H4 (cell line): ENCODE results near the gene SLC19A1. TPM values are rescaled to one million over a fixed set of nuclear protein-coding genes. Genes with fewer than 3 reads are reported as not detected.
"Not testable (repeated sequence)": the region's sequence is repeated elsewhere in the genome, so short reads cannot be mapped to it uniquely, and the experiment has no call there.

Source experiments
- DNase-seq: peaks from one replicate; pipeline ENCODE4 v3.0.0-alpha.2; 2015; ENCODE audit warnings: low spot score
- total RNA-seq: library from RNA; depleted of rRNA; stranded (reverse); fragments of >200 nt; shearing (Covaris generic); gene quantifications from 2 replicates; pipeline ENCODE4 v1.2.3, GENCODE V29; 2014

The SLC19A1 gene
- total RNA-seq, 1 experiment from 2014 or later, result 16.3 TPM

DNA sequence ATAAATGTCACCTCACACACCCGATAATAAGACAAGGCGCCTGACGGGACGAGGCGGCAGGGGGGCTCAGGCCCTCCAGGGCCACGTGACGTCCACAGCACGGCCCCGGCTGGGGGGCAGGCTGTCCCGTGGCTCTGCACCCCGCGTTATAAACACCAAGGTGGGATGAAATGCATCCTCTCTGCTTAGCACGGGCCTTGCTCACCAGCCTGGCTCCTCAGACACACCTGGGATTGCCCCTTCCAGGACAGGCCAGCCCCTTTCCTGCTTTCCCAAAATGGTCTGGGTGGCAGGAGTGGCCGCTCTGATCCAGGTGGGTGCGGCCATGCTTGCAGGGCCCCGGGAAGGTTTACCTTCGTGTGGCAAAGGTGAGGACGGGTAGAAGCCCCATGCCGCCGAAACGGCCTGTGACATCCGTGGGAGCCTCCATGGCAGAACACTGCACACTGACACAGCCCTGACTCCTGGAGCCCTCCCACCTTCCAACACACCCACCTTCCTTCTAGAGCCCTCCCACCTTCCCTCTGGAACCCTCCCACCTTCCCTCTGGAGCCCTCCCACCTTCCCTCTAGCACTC lies 35.9 kb downstream of the SLC19A1 start:
- no peak for DNase-seq

DNA sequence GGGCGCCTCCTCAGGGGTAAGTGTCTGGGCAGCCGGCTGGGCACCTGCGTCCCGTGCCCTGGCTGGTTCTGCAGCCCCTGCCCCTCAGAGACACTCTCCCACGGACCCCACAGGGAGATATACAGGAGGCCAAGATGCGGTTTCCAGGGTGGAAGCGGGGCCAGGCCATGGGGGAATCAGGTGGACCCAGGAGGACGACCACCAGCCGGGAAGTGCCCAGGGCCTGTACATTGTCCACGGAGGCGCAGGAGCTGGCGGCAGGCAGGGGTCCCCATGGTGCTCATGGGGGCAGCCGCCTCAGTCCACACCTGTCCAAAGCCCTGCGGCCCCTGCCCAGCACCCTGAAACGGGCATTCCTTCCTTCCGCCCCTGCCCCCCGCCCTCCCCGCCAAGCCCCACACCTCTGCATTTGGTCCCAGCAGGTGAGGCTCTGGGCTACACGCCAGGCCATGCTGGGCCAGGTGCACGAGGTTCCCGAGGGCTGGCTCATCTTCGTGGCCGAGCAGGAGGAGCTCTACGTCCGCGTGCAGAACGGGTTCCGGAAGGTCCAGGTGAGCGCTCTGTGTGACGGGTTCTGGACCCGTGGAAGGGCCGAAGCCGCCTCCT lies 36.7 kb downstream of the SLC19A1 start:
- no peak for DNase-seq

DNA sequence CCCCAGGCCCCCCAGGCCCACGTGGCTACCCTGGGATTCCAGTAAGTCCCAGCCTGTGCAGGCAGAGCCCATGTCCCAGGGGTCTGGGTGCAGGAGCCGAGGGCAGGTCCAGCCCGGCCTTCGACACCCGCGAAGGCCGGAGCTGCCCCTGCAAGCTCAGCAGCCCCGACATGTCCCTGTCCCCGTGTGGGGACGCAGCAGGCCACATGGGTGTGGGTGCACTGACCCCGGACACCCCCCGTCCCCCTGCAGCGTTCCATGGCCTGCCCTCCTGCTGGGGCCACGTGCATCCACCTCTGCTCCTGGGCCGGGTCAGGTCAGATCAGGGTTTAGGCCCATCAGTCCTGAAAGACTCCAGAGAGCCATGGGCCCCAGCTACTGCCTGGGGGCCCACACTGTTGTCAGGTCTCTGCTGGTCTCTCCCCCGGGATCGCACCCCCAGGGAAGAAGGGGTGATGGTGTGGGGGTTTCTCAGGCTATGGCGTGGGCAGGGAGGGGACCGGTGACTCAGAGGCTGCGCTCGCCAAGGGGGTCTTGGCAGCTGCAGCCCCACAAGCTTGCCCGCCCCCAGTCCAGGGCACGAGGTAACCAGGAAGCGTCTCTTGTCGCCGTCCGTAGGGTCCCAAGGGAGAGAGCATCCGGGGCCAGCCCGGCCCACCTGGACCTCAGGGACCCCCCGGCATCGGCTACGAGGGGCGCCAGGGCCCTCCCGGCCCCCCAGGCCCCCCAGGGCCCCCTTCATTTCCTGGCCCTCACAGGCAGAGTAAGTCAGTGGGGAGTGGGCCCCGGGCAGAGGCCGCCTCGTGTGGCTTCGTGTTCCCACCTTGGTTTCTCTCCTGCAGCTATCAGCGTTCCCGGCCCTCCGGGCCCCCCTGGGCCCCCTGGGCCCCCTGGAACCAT lies 37.5 kb downstream of the SLC19A1 start:
- DNase-seq, result no peak

DNA sequence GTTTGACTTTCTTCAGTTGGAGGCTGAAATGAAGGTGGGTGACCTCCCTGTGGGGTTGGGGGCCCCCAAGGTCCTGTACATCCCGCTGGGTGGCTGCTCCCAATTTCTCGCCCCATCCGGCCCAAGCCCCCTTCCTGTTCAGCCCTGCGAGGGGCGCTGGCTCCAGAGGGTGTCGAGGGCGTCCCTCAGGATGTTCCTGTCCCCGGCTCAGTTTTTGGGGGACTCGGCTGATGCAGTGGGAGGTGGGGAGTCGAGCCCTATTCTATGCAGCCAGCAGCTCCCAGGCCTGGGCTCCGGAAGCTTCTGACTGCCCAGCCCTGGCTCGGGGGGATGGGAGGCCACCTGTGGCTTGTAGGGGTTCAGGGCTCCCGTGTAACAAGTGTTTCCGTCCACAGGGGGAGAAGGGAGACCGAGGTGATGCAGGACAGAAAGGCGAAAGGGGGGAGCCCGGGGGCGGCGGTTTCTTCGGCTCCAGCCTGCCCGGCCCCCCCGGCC lies 38.2 kb downstream of the SLC19A1 start:
- no peak for DNase-seq

DNA sequence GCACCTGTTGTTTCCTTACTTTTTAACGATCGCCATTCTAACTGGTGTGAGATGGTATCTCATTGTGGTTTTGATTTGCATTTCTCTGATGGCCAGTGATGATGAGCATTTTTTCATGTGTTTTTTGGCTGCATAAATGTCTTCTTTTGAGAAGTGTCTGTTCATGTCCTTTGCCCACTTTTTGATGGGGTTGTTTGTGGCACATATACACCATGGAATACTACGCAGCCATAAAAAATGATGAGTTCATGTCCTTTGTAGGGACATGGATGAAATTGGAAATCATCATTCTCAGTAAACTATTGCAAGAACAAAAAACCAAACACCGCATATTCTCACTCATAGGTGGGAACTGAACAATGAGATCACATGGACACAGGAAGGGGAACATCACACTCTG lies 39.0 kb downstream of the SLC19A1 start:
- DNase-seq, result not testable (repeated sequence)

DNA sequence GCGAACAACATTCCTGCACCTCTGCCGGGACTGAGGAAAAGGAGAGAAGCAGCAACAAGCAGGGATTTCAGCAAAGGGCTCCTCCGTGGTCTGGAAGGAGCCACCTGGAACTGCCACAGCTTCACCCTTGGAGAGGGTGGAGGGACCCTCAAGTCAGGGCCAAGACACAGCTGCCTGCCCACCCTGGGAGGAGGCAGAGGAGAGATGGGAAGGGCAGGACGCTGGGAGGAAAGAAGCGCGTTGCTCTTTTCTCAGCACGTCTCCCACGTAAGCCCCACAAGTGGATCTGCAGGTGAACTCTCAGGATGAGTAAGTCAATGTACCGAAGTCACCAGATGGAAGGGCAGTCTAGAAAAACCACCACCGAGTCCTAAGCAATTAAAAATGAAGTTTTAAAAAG lies 39.6 kb downstream of the SLC19A1 start:
- no peak for DNase-seq

DNA sequence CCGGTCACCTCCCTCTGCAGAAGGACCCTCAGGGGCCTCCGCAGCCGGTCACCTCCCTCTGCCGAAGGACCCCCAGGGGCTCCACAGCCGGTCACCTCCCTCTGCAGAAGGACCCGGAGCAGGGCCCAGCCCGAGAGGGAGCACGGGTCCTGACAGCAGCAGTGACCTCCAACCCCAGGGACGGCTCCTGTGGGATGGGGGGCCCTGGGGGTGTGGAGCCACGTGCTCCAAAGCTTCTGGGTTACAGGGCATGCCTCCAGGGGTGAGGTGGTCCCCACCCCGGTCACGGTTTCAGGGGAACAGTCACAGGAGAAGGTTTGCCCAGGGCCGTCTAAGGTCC lies 40.3 kb downstream of the SLC19A1 start:
- no peak for DNase-seq

DNA sequence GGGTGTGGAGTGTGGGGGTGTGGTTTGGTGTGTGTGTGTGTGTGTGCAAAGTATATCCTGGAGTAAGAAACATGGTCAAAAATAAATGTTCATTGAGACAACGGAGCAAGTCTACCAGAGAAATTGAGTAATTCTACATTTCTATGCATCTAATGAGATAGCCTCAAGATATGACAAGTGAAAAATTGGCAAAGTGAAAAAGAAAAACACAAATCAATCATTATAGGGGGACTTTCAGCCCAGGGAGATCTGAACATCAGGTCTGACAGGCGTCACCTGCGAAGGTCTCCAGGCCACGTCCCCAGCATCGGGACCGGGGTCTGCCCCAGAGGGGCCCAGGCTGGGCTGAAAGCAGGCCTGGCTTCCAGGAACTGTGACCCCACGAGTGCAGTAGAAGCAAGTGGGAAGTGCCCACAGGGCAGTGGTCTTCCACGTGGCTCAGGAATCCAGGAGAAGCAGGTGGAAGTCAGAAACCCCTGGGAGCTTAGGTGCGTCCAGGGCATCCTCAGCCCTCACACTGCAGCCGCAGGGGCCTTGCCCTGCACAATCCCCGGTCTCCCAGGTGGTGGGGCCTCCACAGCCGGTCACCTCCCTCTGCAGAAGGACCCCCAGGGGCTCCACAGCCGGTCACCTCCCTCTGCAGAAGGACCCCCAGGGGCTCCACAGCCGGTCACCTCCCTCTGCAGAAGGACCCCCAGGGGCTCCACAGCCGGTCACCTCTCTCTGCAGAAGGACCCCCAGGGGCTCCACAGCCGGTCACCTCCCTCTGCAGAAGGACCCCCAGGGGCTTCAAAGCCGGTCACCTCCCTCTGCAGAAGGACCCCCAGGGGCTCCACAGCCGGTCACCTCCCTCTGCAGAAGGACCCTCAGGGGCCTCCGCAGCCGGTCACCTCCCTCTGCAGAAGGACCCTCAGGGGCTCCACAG lies 40.9 kb downstream of the SLC19A1 start:
- DNase-seq, result not testable (repeated sequence)

DNA sequence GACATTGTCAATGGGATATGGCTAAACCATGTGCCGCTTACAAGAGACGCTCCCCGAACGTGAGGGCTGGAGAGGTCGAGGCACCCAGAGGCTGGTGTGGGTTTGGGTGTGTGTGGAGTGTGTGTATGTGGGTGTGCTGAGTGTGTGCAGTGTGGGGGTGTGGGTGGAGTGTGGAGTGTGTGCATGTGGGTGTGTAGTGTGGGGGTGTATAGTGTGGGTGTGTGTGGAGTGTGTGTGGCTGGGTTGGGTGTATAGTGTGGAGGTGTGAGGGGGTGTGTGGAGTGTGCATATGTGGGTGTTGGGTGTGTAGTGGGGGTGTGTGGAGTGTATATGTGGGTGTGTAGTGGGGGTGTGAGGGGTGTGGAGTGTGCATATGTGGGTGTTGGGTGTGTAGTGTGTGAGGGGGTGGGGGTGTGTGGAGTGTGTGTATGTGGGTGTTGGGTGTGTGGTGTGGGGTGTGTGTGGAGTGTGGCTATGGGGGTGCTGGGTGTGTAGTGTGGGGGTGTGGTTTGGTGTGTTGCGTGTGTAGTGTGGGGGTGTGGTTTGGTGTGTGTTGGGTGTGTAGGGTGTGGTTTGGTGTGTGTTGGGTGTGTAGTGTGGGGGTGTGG lies 42.2 kb downstream of the SLC19A1 start:
- DNase-seq, result no peak

DNA sequence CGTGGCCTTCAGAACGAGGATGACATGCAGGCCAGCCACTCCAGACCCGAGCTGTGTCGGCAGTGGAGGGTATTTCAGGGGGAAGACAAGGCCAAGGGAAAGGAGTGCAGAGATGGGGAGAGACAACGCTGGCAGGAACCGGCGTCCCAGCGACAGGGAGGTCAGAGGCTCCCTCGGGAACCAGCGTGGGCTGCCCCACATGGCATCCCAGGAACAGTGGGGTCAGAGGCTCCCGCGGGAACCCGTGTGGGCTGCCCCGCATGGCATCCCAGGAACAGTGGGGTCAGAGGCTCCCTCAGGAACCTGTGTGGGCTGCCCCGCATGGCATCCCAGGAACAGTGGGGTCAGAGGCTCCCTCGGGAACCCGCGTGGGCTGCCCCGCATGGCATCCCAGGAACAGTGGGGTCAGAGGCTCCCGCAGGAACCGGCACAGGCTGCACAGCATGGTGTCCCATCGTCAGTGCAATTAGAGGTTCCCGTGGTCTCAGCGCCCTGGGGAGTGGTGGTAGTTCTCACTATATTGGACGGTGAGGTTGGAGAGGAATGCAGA lies 43.0 kb downstream of the SLC19A1 start:
- no peak for DNase-seq

DNA sequence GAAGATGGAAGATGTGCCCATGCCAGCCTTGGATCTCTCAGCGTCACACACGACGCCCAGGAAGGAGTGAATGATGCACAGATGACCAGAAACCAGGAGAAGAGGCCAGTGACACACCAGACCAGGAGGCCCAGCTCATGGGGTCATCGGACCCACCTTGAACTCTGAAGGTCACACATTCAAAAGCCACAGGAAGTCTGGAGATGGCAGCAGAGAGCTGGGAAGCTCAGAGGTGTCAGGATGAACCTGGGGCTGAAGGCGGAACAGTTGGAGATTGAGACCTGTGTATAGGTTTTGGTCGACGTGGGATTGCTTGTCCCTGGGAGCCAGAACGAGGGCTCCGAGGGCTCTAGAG lies 43.6 kb downstream of the SLC19A1 start:
- DNase-seq, result no peak

DNA sequence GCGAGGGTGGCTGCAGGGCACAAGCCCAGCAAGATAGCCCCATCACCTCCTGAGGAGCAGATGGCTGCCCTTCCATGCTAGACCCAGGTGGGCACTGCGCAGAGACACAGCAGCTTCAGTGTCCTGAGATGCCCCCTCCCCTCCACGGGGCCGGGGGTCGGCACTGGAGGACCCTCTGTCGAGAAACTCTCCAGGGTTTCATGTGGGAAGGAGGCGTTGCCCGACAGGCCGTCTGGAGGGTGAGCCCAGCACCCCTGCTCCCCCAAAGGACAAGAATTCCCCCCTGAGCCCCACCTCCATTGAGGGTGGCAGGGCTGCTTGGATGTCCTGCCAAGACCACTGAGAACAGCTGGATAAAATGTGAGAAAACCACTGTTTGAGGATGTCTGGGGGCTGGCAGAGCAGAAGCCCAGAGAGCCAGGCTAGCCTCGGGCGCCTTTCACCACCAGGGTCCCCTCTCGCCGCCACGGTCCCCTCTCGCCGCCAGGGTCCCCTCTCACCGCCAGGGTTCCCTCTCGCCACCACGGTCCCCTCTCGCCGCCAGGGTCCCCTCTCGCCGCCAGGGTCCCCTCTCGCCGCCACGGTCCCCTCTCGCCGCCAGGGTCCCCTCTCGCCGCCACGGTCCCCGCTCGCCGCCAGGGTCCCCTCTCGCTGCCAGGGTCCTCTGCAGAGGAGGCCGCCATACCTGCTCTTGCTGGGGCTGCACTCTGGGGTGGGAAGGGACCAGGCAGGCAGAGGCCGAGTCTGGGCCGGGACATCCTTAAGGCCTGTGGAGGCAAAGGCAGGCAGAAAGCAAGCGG lies 44.2 kb downstream of the SLC19A1 start:
- no peak for DNase-seq

DNA sequence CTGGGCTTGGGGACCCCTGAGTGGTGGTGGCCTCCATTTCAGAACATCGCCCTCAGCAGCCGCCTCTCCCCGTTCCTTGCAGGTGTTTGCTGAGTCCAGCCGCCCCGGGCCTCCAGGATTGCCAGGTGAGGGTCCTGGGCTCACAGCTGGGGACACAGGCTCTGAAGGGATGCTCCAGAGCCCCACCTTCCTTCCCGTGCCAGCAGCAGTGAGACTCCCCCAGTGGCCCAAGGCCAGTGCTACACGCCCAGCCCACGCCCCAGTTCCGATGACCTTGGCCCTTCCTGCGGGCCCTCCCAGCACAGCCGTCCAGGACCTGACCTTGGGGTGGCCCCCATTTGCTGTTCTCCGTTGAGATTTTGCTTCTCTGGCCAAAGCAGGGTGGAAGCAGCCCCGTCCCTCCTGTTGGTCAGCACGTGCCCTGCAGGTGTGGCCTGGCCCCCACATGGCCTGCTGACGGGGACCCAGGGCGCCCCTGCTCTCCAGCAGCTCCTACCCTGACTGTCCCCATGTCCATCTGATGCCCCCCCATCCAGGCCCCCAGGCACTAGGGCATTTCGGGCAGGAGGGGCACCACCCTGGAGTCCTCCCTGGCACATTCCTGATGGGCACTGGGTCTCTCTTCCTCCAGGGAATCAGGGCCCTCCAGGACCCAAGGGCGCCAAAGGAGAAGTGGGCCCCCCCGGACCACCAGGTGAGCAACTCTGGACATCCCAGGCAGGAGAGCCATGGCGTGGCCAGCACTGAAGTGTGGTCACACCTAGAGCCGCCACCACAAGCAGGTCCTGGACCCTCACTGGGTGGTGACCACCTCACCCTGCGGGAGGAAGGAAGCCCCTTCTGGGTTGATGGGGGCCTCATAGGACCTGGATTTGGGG lies 45.0 kb downstream of the SLC19A1 start:
- no peak for DNase-seq

DNA sequence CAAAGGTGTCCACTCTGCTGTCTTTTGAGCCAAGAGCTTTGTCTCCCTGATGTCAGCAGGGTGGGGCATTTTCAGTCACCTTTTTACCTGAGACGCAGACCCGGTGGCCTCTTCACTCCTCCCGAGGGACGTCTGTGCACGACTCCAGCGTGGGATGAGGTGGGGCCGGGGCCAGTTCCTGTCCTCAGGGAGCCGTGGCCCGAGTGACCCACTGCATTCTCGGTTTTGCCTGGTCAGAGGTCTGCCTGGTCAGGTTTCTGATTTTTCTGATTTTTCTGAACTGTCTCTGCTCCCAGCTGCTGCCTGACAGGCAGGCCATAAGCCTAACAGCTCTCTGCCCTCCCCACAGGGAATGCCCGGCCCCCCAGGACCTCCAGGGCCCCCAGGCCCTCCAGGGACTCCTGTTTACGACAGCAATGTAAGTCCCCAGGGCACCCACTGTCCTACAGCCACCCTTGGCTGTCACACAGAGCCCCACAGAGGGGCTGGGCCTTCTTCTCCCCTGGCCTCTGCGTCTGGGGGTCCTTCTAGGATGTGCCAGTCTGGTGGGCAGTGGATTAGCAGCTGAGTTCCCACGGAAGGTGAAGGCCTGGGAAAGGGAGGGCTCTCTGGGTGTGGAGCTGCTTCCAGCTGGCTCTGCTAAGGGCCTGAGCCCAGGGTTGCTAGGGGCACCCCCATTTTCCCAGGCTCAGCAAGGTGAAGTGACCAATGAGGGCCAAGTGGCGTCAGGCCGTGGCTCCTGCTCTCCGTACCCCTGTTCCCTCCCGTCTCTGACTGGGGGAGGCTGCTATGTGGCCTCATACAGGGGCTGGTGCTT lies 45.9 kb downstream of the SLC19A1 start:
- no peak for DNase-seq

DNA sequence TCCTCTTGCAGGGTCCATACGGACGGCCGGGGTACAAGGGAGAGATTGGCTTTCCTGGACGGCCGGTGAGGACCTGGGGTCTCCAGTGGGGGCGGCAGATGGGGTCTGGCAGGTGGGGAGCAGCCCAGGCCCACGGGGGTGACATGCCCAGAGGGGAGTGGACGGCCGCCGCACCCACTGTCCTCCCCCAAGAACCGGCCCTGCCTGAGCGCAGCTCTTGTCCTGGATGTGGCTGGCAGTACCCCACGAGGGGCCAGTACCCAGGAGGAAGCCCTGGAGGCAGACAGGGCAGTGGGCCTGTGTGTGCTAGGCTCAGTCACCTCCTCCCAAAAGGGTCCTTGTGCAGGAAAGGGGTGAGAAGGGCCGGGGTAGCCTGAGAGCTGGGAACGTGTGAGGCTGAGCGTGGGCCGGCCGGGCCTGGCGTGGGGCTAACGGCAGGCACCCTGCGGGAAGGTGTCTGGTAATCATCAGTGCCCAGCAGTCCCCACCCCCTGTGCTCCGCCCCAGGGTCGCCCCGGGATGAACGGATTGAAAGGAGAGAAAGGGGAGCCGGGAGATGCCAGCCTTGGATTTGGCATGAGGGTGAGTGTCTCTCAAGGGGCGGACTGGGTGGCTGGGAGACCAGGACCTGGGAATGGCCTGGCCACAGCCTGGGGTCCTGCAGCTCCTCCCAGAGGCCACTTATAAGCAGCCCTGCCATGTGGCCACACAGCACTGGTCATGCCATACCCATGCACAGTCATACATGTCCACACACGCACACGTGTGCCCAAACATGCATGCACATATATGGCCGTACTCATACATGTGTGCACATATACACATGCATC lies 47.2 kb downstream of the SLC19A1 start:
- no peak for DNase-seq

DNA sequence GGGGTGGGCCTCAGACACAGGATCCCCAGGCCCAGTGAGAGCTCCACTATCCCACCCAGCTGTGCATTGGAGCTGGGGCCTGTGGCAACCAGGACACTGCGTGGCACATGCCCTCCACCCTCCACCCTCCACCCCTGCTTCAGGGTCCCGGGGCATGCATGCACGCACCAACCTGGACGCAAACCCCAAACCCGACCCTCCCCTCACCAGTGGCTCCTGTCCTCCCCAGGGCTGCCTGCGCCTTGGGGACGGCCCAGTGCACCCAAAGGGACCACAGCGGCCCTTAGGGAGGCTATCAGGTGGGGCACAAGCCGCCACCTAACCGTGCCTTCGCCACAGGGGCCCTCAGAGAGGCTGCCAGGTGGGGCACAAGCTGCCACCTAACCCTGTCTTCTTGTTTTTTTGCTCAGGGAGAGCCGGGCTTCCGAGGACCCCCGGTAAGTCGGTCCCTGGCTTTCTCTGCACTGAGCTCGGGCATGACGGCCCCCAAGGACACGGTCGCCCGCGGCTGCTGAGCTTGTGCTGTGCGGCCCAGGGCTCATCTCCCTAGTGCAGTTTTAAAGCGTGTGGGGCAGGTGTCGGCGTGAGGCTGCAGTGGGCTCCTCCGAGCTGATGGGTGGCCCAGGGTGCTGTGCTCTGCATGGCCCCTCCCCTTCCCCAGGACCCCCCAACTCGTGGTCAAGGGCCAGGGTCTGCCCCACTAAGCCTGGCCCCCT lies 47.9 kb downstream of the SLC19A1 start:
- no peak for DNase-seq
